ENCODE data around the gene FOXI3. TPM values are rescaled to one million over a fixed set of nuclear protein-coding genes. Genes with fewer than 3 reads are reported as not detected.

Gene FOXI3
- total RNA-seq, 2 donors from 2014 or later = 0.93 to 2.8 TPM

- H3K9me3 Mint-ChIP-seq = no peaks in the 10 kb centered on the region
- 79% methylated on average over 3 of the region's 3 CpGs; no CpG with 5 or more reads in 1 of the 2 experiments for WGBS, 2 experiments (ENCODE audit: insufficient coverage in 1 of 2, insufficient read length in 1 of 2)
- peaks cover 63% of the 10 kb centered on the region for H3K27me3 Mint-ChIP-seq (ENCODE audit: insufficient read depth)
Measured at GRCh38 chr2:88483200-88483599, 30.7 kb upstream of the FOXI3 start.

GRCh38 chr2:88481691-88482336 lies 29.3 kb upstream of the FOXI3 start:
- DNase-seq = no peak
- WGBS, 2 experiments (ENCODE audit: insufficient coverage in 1 of 2, insufficient read length in 1 of 2) = 67 to 89% methylated on average over 6 to 8 of the region's 8 CpGs
- Mint-ChIP-seq H3K9me3 (no peaks in the 10 kb centered on the region), H3K4me3 (no peak overlapping the region), H3K27me3 (ENCODE audit: insufficient read depth) (peaks cover 69% of the 10 kb centered on the region), H3K27ac (no peak overlapping the region), H3K36me3 (ENCODE audit: low read depth) (no peaks in the 10 kb centered on the region), H3K4me1 (peaks cover 15% of the 10 kb centered on the region)
- no peak overlapping the region for H3K9ac ChIP-seq (ENCODE audit: extremely low read depth, low read length, poor library complexity, severe bottlenecking)
- TF ChIP-seq CTCF (conservative IDR thresholded peaks at IDR 0.05) = no peak
- peaks cover 78% of the 10 kb centered on the region for H3K27me3 ChIP-seq (ENCODE audit: control insufficient read depth, insufficient read depth, low read length, poor library complexity, severe bottlenecking)
- H3K27ac ChIP-seq (ENCODE audit: low read depth, low read length) = no peak overlapping the region
- H3K9me3 ChIP-seq (ENCODE audit: control insufficient read depth, low read length) = no peaks in the 10 kb centered on the region
- H3K4me3 ChIP-seq (ENCODE audit: low read length) = no peak overlapping the region
- H3K4me1 ChIP-seq (ENCODE audit: control insufficient read depth, insufficient read depth, low read length) = no peaks in the 10 kb centered on the region
- H3K36me3 ChIP-seq (ENCODE audit: control insufficient read depth, insufficient read depth, low read length) = no peaks in the 10 kb centered on the region

More at GRCh38 chr2:88483200-88483599, 30.7 kb upstream of the FOXI3 start:
- Histone ChIP-seq H3K4me3 (ENCODE audit: low read length) (no peak overlapping the region), H3K4me1 (ENCODE audit: control insufficient read depth, insufficient read depth, low read length) (no peaks in the 10 kb centered on the region), H3K36me3 (ENCODE audit: control insufficient read depth, insufficient read depth, low read length) (no peaks in the 10 kb centered on the region), H3K9me3 (ENCODE audit: control insufficient read depth, low read length) (no peaks in the 10 kb centered on the region), H3K9ac (ENCODE audit: extremely low read depth, low read length, poor library complexity, severe bottlenecking) (no peak overlapping the region), H3K27me3 (ENCODE audit: control insufficient read depth, insufficient read depth, low read length, poor library complexity, severe bottlenecking) (peaks cover 75% of the 10 kb centered on the region), H3K27ac (ENCODE audit: low read depth, low read length) (no peak overlapping the region)
- H3K4me1 Mint-ChIP-seq = peaks cover 15% of the 10 kb centered on the region
- H3K4me3 Mint-ChIP-seq = no peak overlapping the region
- no peak for DNase-seq
- no peaks in the 10 kb centered on the region for H3K36me3 Mint-ChIP-seq (ENCODE audit: low read depth)
- no peak for TF ChIP-seq CTCF (conservative IDR thresholded peaks at IDR 0.05)
- H3K27ac Mint-ChIP-seq = no peak overlapping the region

- Histone ChIP-seq H3K9me3 (ENCODE audit: control insufficient read depth, low read length) (no peaks in the 10 kb centered on the region), H3K27ac (ENCODE audit: low read depth, low read length) (no peak overlapping the region), H3K27me3 (ENCODE audit: control insufficient read depth, insufficient read depth, low read length, poor library complexity, severe bottlenecking) (peaks cover 6% of the 10 kb centered on the region), H3K4me3 (ENCODE audit: low read length) (no peak overlapping the region), H3K36me3 (ENCODE audit: control insufficient read depth, insufficient read depth, low read length) (no peaks in the 10 kb centered on the region), H3K4me1 (ENCODE audit: control insufficient read depth, insufficient read depth, low read length) (no peaks in the 10 kb centered on the region), H3K9ac (ENCODE audit: extremely low read depth, low read length, poor library complexity, severe bottlenecking) (no peak overlapping the region)
- no peak for DNase-seq
- H3K27me3 Mint-ChIP-seq (ENCODE audit: insufficient read depth) = peaks cover 29% of the 10 kb centered on the region
- no peak overlapping the region for H3K4me3 Mint-ChIP-seq
- whole genome bisulfite sequencing, 2 experiments (ENCODE audit: insufficient coverage in 1 of 2, insufficient read length in 1 of 2) = 89% methylated on average over 6 of the region's 7 CpGs; no CpG with 5 or more reads in 1 of the 2 experiments
- H3K4me1 Mint-ChIP-seq = peaks cover 11% of the 10 kb centered on the region
- H3K36me3 Mint-ChIP-seq (ENCODE audit: low read depth) = no peaks in the 10 kb centered on the region
- no peaks in the 10 kb centered on the region for H3K9me3 Mint-ChIP-seq
- no peak for TF ChIP-seq CTCF (conservative IDR thresholded peaks at IDR 0.05)
- no peak overlapping the region for H3K27ac Mint-ChIP-seq
Measured at GRCh38 chr2:88472811-88473210, 20.3 kb upstream of the FOXI3 start.

Measured in endodermal cell (in vitro differentiated cells).